Muscle of leg (tissue), 16 donors: ENCODE data around the gene OR1K1. TPM values are rescaled to one million over a fixed set of nuclear protein-coding genes. Genes with fewer than 3 reads are reported as not detected.
A peak's percentile ranks its signal among the peaks of the same experiment; 100 is the strongest.

Source experiments
- DNase-seq: peaks from one replicate; pipeline ENCODE4 v3.0.0; 2013
- H3K27ac ChIP-seq: one replicate; pipeline ENCODE4 v1.5.1; 2013; ENCODE audit warnings: mild to moderate bottlenecking, low read length, control low read depth
- H3K27me3 ChIP-seq: one replicate; pipeline ENCODE4 v1.6.1; 2013; ENCODE audit warnings: low read length; ENCODE audit not compliant: control insufficient read depth, insufficient read depth
- H3K36me3 ChIP-seq: one replicate; pipeline ENCODE4 v1.6.1; 2013; ENCODE audit warnings: low read length; ENCODE audit not compliant: control insufficient read depth, insufficient read depth
- H3K4me1 ChIP-seq: one replicate; pipeline ENCODE4 v1.6.1; 2013; ENCODE audit warnings: low read length; ENCODE audit not compliant: control insufficient read depth, insufficient read depth
- H3K4me3 ChIP-seq: one replicate; pipeline ENCODE4 v1.5.1; 2013; ENCODE audit warnings: low read length, control low read depth
- H3K9me3 ChIP-seq: replicated peaks from 2 replicates; pipeline ENCODE4 v1.6.1; 2013; ENCODE audit warnings: low read depth, low read length; ENCODE audit not compliant: control insufficient read depth
- WGBS: methylation state at CpG from one replicate; pipeline ENCODE4 v1.1.5; 2013; ENCODE audit warnings: missing lambda C conversion rate; ENCODE audit not compliant: insufficient coverage; 5-methylcytosine and 5-hydroxymethylcytosine counted together
- long read RNA-seq, 11 donors: transcript quantifications; one replicate each; lab custom pipeline, GENCODE V29; 2026
- polyA plus RNA-seq, 8 donors: library from polyadenylated mRNA; unstranded; fragments of 120-200 nt; gene quantifications; one replicate each; pipeline versions ENCODE4 v1.2.1 to v1.2.3, GENCODE V29; 2013; ENCODE audit warnings: inconsistent platforms in 1 of 8, low replicate concordance in 1 of 8; ENCODE audit not compliant: insufficient read length in 8 of 8, insufficient read depth in 1 of 8
- total RNA-seq: library from RNA; stranded (reverse); fragments of 120-200 nt; gene quantifications from one replicate; pipeline ENCODE4 v1.2.4, GENCODE V29; 2013

OR1K1 gene, protein sequence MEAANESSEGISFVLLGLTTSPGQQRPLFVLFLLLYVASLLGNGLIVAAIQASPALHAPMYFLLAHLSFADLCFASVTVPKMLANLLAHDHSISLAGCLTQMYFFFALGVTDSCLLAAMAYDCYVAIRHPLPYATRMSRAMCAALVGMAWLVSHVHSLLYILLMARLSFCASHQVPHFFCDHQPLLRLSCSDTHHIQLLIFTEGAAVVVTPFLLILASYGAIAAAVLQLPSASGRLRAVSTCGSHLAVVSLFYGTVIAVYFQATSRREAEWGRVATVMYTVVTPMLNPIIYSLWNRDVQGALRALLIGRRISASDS
- total RNA-seq (not detected), polyA plus RNA-seq (not detected)
- long read RNA-seq, donor 1, result 0 reads
- long read RNA-seq, donor 2, result 0 reads
- long read RNA-seq, donor 3, result 0 reads
- long read RNA-seq, donor 4, result 0 reads
- long read RNA-seq, donor 5, result 0 reads
- long read RNA-seq, donor 6, result 0 reads
- long read RNA-seq, donor 7, result 0 reads
- long read RNA-seq, donor 8, result 0 reads
- long read RNA-seq, donor 9, result 0 reads
- long read RNA-seq, donor 10, result 0 reads
- long read RNA-seq, donor 11, result 0 reads

DNA sequence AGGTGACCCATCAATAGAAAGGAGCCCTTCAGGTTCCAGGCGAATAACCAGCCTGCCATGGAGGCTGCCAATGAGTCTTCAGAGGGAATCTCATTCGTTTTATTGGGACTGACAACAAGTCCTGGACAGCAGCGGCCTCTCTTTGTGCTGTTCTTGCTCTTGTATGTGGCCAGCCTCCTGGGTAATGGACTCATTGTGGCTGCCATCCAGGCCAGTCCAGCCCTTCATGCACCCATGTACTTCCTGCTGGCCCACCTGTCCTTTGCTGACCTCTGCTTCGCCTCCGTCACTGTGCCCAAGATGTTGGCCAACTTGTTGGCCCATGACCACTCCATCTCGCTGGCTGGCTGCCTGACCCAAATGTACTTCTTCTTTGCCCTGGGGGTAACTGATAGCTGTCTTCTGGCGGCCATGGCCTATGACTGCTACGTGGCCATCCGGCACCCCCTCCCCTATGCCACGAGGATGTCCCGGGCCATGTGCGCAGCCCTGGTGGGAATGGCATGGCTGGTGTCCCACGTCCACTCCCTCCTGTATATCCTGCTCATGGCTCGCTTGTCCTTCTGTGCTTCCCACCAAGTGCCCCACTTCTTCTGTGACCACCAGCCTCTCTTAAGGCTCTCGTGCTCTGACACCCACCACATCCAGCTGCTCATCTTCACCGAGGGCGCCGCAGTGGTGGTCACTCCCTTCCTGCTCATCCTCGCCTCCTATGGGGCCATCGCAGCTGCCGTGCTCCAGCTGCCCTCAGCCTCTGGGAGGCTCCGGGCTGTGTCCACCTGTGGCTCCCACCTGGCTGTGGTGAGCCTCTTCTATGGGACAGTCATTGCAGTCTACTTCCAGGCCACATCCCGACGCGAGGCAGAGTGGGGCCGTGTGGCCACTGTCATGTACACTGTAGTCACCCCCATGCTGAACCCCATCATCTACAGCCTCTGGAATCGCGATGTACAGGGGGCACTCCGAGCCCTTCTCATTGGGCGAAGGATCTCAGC, at the start of gene OR1K1:
OR1K1 (plus strand) TSS at position 58 of the 995 bp plus-strand sequence; CDS start at position 58, 0 bp downstream.
- 93% methylated on average over 30 of the region's 30 CpGs for WGBS
- Histone ChIP-seq H3K27me3 (no peaks in the 10 kb centered on the region), H3K9me3 (no peaks in the 10 kb centered on the region), H3K4me1 (no peaks in the 10 kb centered on the region), H3K27ac (no peak within 1 kb of the TSS), H3K36me3 (no peaks in the 10 kb centered on the region), H3K4me3 (no peak within 1 kb of the TSS)
- no peak for DNase-seq

DNA sequence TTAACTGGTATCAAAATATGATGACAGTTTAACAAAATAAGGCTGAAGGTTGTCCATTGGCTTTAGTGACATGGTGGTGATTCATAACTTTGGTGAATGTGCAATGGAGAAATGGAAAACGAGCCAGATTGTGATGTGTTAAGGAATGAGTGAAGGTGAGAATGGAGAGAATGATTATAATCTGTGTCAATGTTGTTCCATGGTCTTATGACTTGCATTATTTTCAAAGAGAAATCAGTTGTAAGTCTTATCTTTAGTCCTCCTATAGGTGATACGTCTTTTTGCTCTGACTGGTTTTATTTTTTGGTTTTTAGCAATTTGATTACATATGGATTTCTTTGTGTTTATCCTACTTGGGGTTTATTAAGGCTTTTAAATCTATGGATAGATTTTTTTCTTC, 45.1 kb upstream of the OR1K1 start:
- H3K27me3 ChIP-seq, result no peaks in the 10 kb centered on the region
- H3K9me3 ChIP-seq, result no peaks in the 10 kb centered on the region
- no CpG with 5 or more reads among the region's 2 CpGs for WGBS
- no peaks in the 10 kb centered on the region for H3K4me1 ChIP-seq
- H3K36me3 ChIP-seq, result no peaks in the 10 kb centered on the region
- DNase-seq, result no peak
- H3K27ac ChIP-seq, result no peak overlapping the region
- no peak overlapping the region for H3K4me3 ChIP-seq

DNA sequence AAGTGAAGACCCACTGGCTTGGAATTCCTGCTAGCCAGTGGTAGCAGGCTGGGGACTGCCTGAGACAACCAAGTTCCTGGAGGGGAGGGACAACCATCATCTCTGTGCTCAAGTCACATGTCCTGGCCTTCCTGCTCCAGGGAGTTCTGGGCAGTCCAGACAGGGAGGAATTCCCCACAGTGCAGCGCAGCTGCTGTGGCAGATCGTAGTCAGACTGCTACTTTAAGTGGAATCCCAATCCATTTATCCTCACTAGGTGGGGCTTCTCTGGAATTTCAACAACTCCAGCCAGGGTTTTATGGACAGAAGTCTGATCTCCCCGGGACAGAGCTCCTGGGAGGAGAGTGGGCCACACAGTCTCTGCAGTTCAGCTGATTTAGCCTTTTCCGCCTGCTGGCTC, 32.1 kb upstream of the OR1K1 start:
- Histone ChIP-seq H3K36me3 (no peaks in the 10 kb centered on the region), H3K9me3 (peaks cover 9% of the 10 kb centered on the region), H3K4me1 (no peaks in the 10 kb centered on the region), H3K27ac (no peak overlapping the region), H3K27me3 (no peaks in the 10 kb centered on the region), H3K4me3 (no peak overlapping the region)
- no peak for DNase-seq
- 73% methylated on average over 4 of the region's 4 CpGs for WGBS

DNA sequence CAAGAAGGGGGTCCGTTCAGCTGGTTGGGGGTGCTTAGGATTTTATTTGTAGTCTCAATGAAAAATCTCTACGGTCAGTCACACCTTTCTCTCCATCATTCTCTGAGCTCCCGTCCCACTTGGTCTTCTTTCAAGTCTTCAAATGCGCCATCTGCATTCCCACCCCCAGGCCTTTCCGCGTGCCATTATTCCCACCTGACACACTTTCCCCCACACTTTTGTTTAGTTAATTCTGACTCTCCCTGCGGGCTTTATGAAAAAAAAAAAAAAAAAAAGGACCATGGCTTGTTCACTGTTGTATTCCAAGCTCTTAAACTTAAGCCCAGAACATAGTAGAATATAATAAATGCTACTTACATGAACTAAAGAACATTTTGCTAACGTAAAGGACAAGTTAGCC, 22.9 kb upstream of the OR1K1 start:
- no peak overlapping the region for H3K27ac ChIP-seq
- peaks cover 5% of the 10 kb centered on the region for H3K4me1 ChIP-seq
- no peaks in the 10 kb centered on the region for H3K27me3 ChIP-seq
- no peaks in the 10 kb centered on the region for H3K36me3 ChIP-seq
- WGBS, result 77% methylated on average over 2 of the region's 8 CpGs
- no peak for DNase-seq
- peaks cover 3% of the 10 kb centered on the region for H3K9me3 ChIP-seq
- no peak overlapping the region for H3K4me3 ChIP-seq

DNA sequence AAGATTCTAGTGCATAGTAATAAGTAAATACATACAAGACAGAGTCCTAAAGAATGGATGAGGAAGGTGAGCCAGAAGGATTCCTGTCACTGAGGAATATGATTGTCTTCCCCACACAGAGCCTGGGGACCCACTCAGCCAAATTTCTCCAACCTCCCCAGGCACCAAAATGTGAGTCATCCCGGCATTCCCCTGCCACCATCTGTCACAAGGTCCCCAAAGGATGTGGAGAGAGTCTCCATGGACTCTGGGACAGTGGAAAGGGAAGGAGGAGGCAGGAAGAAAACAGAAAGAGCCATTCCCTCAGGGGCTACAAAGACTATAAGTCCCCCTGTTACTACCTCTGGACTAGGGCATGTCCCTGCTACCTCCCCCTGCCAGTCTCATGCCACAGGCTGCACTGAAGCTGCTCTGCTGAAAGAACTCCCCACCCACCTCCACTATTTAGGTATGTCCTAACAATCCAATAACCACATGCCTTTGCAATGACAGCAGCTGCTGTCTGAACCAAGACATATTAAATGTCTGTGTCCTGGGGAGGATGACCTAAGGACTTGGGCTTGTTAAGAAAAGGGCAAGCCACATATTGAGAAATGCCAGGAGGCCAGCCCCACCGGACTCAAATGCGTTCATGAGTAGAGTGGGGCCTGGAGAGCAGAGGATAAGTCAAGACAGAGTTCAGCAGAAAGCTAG, 21.8 kb upstream of the OR1K1 start:
- 66% methylated on average over 2 of the region's 3 CpGs for WGBS

DNA sequence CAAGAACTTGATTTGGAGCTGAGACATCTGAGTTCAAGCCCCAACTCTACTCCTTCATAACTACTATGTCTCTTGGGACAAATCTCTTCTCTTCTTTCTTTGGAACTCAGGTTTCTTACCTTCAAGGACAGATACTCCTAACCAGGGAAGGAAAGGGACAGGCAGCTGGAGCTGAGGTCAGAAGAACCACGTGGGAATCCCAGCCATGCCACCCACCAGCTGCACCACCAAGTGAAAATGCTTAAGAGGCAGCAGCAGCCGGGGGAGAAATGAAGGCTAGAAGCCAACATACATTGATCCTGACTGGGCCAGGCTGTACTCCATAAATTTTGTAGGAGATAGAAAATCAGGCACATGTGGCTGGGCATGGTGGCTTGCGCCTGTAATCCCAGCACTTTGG, 20.7 kb upstream of the OR1K1 start:
- Histone ChIP-seq H3K9me3 (no peaks in the 10 kb centered on the region), H3K27me3 (no peaks in the 10 kb centered on the region), H3K4me1 (peaks cover 5% of the 10 kb centered on the region), H3K27ac (no peak overlapping the region), H3K36me3 (no peaks in the 10 kb centered on the region), H3K4me3 (no peak overlapping the region)
- WGBS, result 57% methylated on average over 1 of the region's 3 CpGs
- peak; percentile 10 for DNase-seq

More for the DNA sequence above, 21.8 kb upstream of the OR1K1 start:
- no peaks in the 10 kb centered on the region for H3K27me3 ChIP-seq
- H3K9me3 ChIP-seq, result peaks cover 3% of the 10 kb centered on the region
- no peaks in the 10 kb centered on the region for H3K36me3 ChIP-seq
- peaks cover 5% of the 10 kb centered on the region for H3K4me1 ChIP-seq
- no peak overlapping the region for H3K4me3 ChIP-seq
- DNase-seq, result peak; percentile 27
- no peak overlapping the region for H3K27ac ChIP-seq

DNA sequence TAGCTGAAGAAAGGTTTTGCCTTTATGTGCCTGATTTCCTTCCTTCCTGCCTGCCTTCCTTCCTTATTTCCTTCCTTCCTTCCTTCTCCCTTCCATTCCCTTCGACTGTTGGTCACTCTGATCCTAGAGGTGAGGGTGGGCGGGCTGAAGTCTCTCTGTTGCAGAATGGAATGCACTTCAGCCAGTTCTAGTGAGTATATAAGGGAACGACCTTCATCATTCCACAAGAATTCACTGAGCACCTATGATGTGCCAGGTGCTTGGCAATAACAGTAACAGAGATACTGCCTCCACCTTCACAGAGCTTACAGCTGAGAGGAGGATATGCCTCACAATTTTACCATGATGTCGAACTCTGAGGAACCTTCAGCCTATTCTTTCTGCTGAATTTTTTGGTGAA, 19.9 kb upstream of the OR1K1 start:
- Histone ChIP-seq H3K4me3 (no peak overlapping the region), H3K27me3 (no peaks in the 10 kb centered on the region), H3K9me3 (no peaks in the 10 kb centered on the region), H3K4me1 (peaks cover 5% of the 10 kb centered on the region), H3K27ac (no peak overlapping the region), H3K36me3 (no peaks in the 10 kb centered on the region)
- DNase-seq, result no peak
- WGBS, result 80% methylated on average over 1 of the region's 4 CpGs

DNA sequence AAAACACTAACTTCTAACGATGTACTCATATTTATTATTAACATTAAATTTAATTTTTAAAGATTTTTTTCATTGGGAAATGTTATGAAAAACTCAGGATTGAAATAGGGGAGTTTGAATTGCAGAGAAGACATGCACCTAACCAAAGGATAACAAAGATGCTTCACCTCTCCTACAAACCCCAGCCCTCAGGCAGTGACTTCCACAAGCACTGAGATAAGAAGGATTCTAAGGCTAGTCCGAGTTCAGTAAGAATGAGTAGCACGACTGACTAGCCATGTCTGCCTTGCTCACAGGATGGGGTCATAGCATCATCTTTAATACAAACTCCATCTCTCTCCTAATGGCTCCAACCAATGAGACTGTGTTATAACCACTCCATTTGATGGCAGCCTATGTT, 18.3 kb upstream of the OR1K1 start:
- WGBS, result 69% methylated on average over 2 of the region's 3 CpGs
- no peak for DNase-seq
- no peak overlapping the region for H3K27ac ChIP-seq
- no peaks in the 10 kb centered on the region for H3K27me3 ChIP-seq
- no peaks in the 10 kb centered on the region for H3K36me3 ChIP-seq
- peaks cover 5% of the 10 kb centered on the region for H3K4me1 ChIP-seq
- no peaks in the 10 kb centered on the region for H3K9me3 ChIP-seq
- H3K4me3 ChIP-seq, result no peak overlapping the region

DNA sequence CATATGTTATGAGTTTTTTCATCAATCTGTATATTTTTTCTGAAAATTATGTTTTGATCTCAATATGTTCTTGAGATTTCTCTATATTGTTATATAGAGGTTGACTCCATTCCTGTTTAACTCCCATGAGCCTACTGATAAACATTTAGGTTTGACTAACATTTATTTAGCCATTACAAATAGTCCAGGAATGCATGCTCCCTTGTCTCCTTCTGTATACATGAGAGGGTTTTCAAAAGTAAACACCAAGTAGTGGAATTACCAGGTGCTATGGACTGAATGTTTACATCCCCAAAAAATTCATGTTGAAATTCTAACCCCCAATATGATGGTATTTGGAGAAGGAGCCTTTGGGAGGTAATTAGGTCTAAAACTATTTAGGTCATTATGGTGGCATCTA, 14.7 kb upstream of the OR1K1 start:
- H3K4me1 ChIP-seq, result no peaks in the 10 kb centered on the region
- no peaks in the 10 kb centered on the region for H3K27me3 ChIP-seq
- no peaks in the 10 kb centered on the region for H3K36me3 ChIP-seq
- no peak for DNase-seq
- no peaks in the 10 kb centered on the region for H3K9me3 ChIP-seq
- no peak overlapping the region for H3K4me3 ChIP-seq
- H3K27ac ChIP-seq, result no peak overlapping the region
